Hepatic stellate cell (primary cell): ENCODE results near the gene EGF.
"Not testable (repeated sequence)": the region's sequence is repeated elsewhere in the genome, so short reads cannot be mapped to it uniquely, and the experiment has no call there.

ENCODE experiments used
- DNase-seq: peaks from one replicate; pipeline ENCODE4 v3.0.0; 2011; ENCODE audit warnings: low spot score

EGF gene

GRCh38 chr4:110034026-110034393 lies 121.3 kb downstream of the EGF start:
- no peak for DNase-seq

GRCh38 chr4:110039164-110039563 lies 126.5 kb downstream of the EGF start:
- not testable (repeated sequence) for DNase-seq

- DNase-seq = no peak
These were observed 129.1 kb downstream of the EGF start for GRCh38 chr4:110041735-110042134.

GRCh38 chr4:110042545-110043517 lies 130.1 kb downstream of the EGF start:
- DNase-seq = no peak

- no peak for DNase-seq
These were observed 133.9 kb downstream of the EGF start for GRCh38 chr4:110046588-110047049.

GRCh38 chr4:110049951-110050925 lies 137.6 kb downstream of the EGF start:
- DNase-seq = peak; percentile 19

- DNase-seq = no peak
These were observed 142.6 kb downstream of the EGF start for GRCh38 chr4:110055158-110055768.

GRCh38 chr4:110058677-110059076 lies 146.0 kb downstream of the EGF start:
- no peak for DNase-seq

GRCh38 chr4:110059556-110060191 lies 147.0 kb downstream of the EGF start:
- DNase-seq = no peak

- no peak for DNase-seq
These were observed 148.4 kb downstream of the EGF start for GRCh38 chr4:110061076-110061475.
